Suprapubic skin (tissue), 4 donors: ENCODE data around the gene WDR27.

Experiments
- CTCF ChIP-seq, 2 donors: fragments of 200-600 bp in 1 of 2; fragments of 450-650 bp in 1 of 2; sonication (generic) in 1 of 2; IDR thresholded peaks; one replicate each; pipeline ENCODE4 v1.5.1; 2016 to 2019; ENCODE audit warnings: antibody characterized with exemption in 2 of 2, mild to moderate bottlenecking in 1 of 2, moderate library complexity in 1 of 2
- POLR2A ChIP-seq, 2 donors: fragments of 450-650 bp; IDR thresholded peaks; one replicate each; pipeline ENCODE4 v1.6.1; 2017; ENCODE audit warnings: antibody characterized with exemption in 2 of 2, mild to moderate bottlenecking in 2 of 2, moderate library complexity in 2 of 2
- POLR2AphosphoS5 ChIP-seq, 3 donors: sonication (generic); formaldehyde crosslinking; IDR thresholded peaks; one replicate each; pipeline ENCODE4 v1.6.1; 2017; ENCODE audit warnings: antibody characterized with exemption in 3 of 3

GRCh38 chr6:169669147-169669546 lies 32.7 kb downstream of the WDR27 start:
- TF ChIP-seq CTCF (IDR thresholded peaks at IDR 0.05) (no peak), POLR2A (IDR thresholded peaks at IDR 0.05) (no peak), POLR2AphosphoS5 (IDR thresholded peaks at IDR 0.05) (no peak)
